HCT116 (cell line): ENCODE measurements around the gene MELTF. TPM values are rescaled to one million over a fixed set of nuclear protein-coding genes. Genes with fewer than 3 reads are reported as not detected.

Experiments
- ATAC-seq: fragments of 200-7000 bp; cut with Tn5 transposase; 2 replicates; pipeline ENCODE4 v1.9.1; 2020; ENCODE audit warnings: mild to moderate bottlenecking, moderate library complexity
- BruUV-seq: library from RNA; stranded (reverse); fragments of 400-500 nt; replicated peaks from 2 replicates; lab custom pipeline; 2021; lab: Mats Ljungman, UMichigan
- CTCF ChIA-PET: fragments of 300-600 bp; sonication (Branson Sonifier 250); formaldehyde crosslinking; loops from one replicate; lab custom pipeline; 2021; ENCODE audit warnings: antibody characterized with exemption; lab: Charles Lee
- POLR2A ChIA-PET: fragments of 300-600, 350-600 bp; sonication (Branson Sonifier 250); formaldehyde crosslinking; loops from one replicate; lab custom pipeline; 2021; ENCODE audit warnings: antibody characterized with exemption; lab: Charles Lee
- RAD21 ChIA-PET, 2 experiments: fragments of 300-600 bp; sonication (Branson Sonifier 250); formaldehyde crosslinking; loops; one replicate each; lab custom pipeline; 2023; ENCODE audit warnings: low total read pairs in 2 of 2; ENCODE audit not compliant: uncharacterized antibody in 2 of 2, unreplicated experiment in 2 of 2, low non-redundant PET in 1 of 2; lab: Charles Lee
- DNase-seq: peaks from one replicate; pipeline ENCODE4 v3.0.0-alpha.2; 2010; ENCODE audit warnings: low read depth, low spot score
- H2AFZ ChIP-seq: fragments of 200-600 bp; shearing (Covaris generic), sonication (generic); 2 replicates; pipeline ENCODE4 v1.6.1; 2017; ENCODE audit warnings: low read depth, mixed run types, mixed read lengths, antibody characterized with exemption, low read length; ENCODE audit not compliant: poor library complexity, severe bottlenecking
- H3K27ac ChIP-seq: 2 replicates; pipeline ENCODE4 v1.5.1; 2012; ENCODE audit warnings: low read depth, low read length
- H3K27me3 ChIP-seq: fragments of 200-600 bp; sonication (generic); 2 replicates; pipeline ENCODE4 v1.6.1; 2016; ENCODE audit warnings: mixed run types, low read length, mixed read lengths; ENCODE audit not compliant: insufficient read depth
- H3K36me3 ChIP-seq, 2 experiments: fragments of 200-500 bp in 1 of 2; fragments of 200-600 bp in 1 of 2; sonication (Bioruptor generic) in 1 of 2; sonication (generic) in 1 of 2; 2 replicates each; pipeline versions ENCODE4 v1.5.1 to v1.6.1; 2014 to 2016; ENCODE audit warnings: low read length in 2 of 2, inconsistent platforms in 1 of 2, mixed read lengths in 1 of 2, mixed run types in 1 of 2; ENCODE audit not compliant: insufficient read depth in 2 of 2, control insufficient read depth in 1 of 2
- H3K4me1 ChIP-seq, 2 experiments: fragments of 200-600 bp in 1 of 2; sonication (generic) in 1 of 2; 2 replicates each; pipeline versions ENCODE4 v1.5.1 to v1.6.1; 2012 to 2017; ENCODE audit warnings: low read length in 2 of 2, inconsistent platforms in 1 of 2, mild to moderate bottlenecking in 1 of 2, mixed read lengths in 1 of 2, mixed run types in 1 of 2, moderate library complexity in 1 of 2; ENCODE audit not compliant: insufficient read depth in 2 of 2, control insufficient read depth in 1 of 2
- H3K4me2 ChIP-seq: fragments of 200-600 bp; sonication (generic); 2 replicates; pipeline ENCODE4 v1.6.1; 2017; ENCODE audit warnings: mixed run types, low read length, mixed read lengths
- H3K4me3 ChIP-seq, 2 experiments: fragments of 200-600 bp in 1 of 2; sonication (generic) in 1 of 2; replicated peaks in 1 of 2; 2 replicates each; pipeline ENCODE4 v1.5.1; 2011 to 2016; ENCODE audit warnings: low read length in 2 of 2, control low read depth in 1 of 2, low read depth in 1 of 2, mild to moderate bottlenecking in 1 of 2, mixed read lengths in 1 of 2, mixed run types in 1 of 2
- H3K79me2 ChIP-seq: fragments of 200-600 bp; sonication (generic); 2 replicates; pipeline ENCODE4 v1.6.1; 2017; ENCODE audit warnings: mild to moderate bottlenecking, mixed run types, low read length, moderate library complexity, mixed read lengths; ENCODE audit not compliant: insufficient read depth
- H3K9ac ChIP-seq: fragments of 200-600 bp; sonication (generic); 2 replicates; pipeline ENCODE4 v1.6.1; 2016; ENCODE audit warnings: low read length, mixed read lengths
- H3K9me2 ChIP-seq: fragments of 200-600 bp; sonication (generic), shearing (Covaris generic); 2 replicates; pipeline ENCODE4 v1.6.1; 2017; ENCODE audit warnings: mixed run types, mild to moderate bottlenecking, moderate library complexity; ENCODE audit not compliant: insufficient read depth
- H3K9me3 ChIP-seq, 2 experiments: fragments of 200-500 bp in 1 of 2; fragments of 200-600 bp in 1 of 2; sonication (Bioruptor generic) in 1 of 2; sonication (generic) in 1 of 2; 2 replicates each; pipeline ENCODE4 v1.6.1; 2014 to 2017; ENCODE audit warnings: low read length in 2 of 2, mixed read lengths in 2 of 2, inconsistent platforms in 1 of 2, low read depth in 1 of 2, mild to moderate bottlenecking in 1 of 2, mixed run types in 1 of 2, moderate library complexity in 1 of 2; ENCODE audit not compliant: control insufficient read depth in 1 of 2, insufficient read depth in 1 of 2
- H4K20me1 ChIP-seq: fragments of 200-600 bp; sonication (generic), shearing (Covaris generic); 2 replicates; pipeline ENCODE4 v1.6.1; 2017; ENCODE audit warnings: mixed run types, mild to moderate bottlenecking, moderate library complexity; ENCODE audit not compliant: insufficient read depth
- CBX3 ChIP-seq: IDR thresholded peaks from 2 replicates; pipeline ENCODE4 v1.6.1; 2012; ENCODE audit warnings: low read depth
- CEBPB ChIP-seq: IDR thresholded peaks from 2 replicates; pipeline ENCODE4 v1.6.1; 2012; ENCODE audit warnings: low read depth
- ELF1 ChIP-seq: IDR thresholded peaks from 2 replicates; pipeline ENCODE4 v1.6.1; 2012; ENCODE audit warnings: low read depth, borderline replicate concordance
- EZH2phosphoT487 ChIP-seq: fragments of 200-600 bp; IDR thresholded peaks from 2 replicates; pipeline ENCODE4 v1.6.1; 2018; ENCODE audit warnings: antibody characterized with exemption, borderline replicate concordance
- FOSL1 ChIP-seq: IDR thresholded peaks from 2 replicates; pipeline ENCODE4 v1.6.1; 2012; ENCODE audit warnings: low read depth
- POLR2A ChIP-seq: IDR thresholded peaks from 2 replicates; pipeline ENCODE4 v1.7.0; 2011; ENCODE audit warnings: borderline replicate concordance; ENCODE audit not compliant: insufficient read depth, insufficient read length; ENCODE audit errors: extremely low read depth
- RAD21 ChIP-seq: IDR thresholded peaks from 2 replicates; pipeline ENCODE4 v1.6.1; 2012; ENCODE audit warnings: low read depth, mild to moderate bottlenecking
- SP1 ChIP-seq: IDR thresholded peaks from 2 replicates; pipeline ENCODE4 v1.6.1; 2012; ENCODE audit warnings: low read depth
- SRF ChIP-seq: IDR thresholded peaks from 2 replicates; pipeline ENCODE4 v1.6.1; 2012; ENCODE audit warnings: low read depth
- TCF7L2 ChIP-seq: IDR thresholded peaks from 2 replicates; pipeline ENCODE4 v1.7.0; 2011; ENCODE audit warnings: borderline replicate concordance, inconsistent platforms; ENCODE audit not compliant: insufficient read depth, insufficient read length; ENCODE audit errors: extremely low read depth
- YY1 ChIP-seq: IDR thresholded peaks from 2 replicates; pipeline ENCODE4 v1.6.1; 2011; ENCODE audit warnings: low read length, low read depth, moderate library complexity, mild to moderate bottlenecking; ENCODE audit not compliant: insufficient replicate concordance; ENCODE audit errors: extremely low read depth
- ZFX ChIP-seq: fragments of 450-650 bp; IDR thresholded peaks from 2 replicates; pipeline ENCODE4 v1.6.1; 2017
- ZNF274 ChIP-seq: fragments of 200-500 bp; sonication (Bioruptor generic); IDR thresholded peaks from 2 replicates; pipeline ENCODE4 v1.6.1; 2014; ENCODE audit warnings: mild to moderate bottlenecking, low read depth, low read length, inconsistent platforms
- intact Hi-C: fragments of 100-400 bp; cut with micrococcal nuclease; formaldehyde crosslinking; loops from 2 replicates; pipeline ENCODE4 v1.10.0; 2022
- total RNA-seq: library from RNA; stranded (reverse); gene quantifications from one replicate; pipeline ENCODE4 v1.2.1, GENCODE V29; 2021; ENCODE audit not compliant: unreplicated experiment
- TF ChIP-seq, protein P1 (sequence below): IDR thresholded peaks from 2 replicates; pipeline ENCODE4 v1.6.1; 2012; ENCODE audit warnings: low read depth
- TF ChIP-seq, protein P2 (sequence below), 3 experiments: fragments of 200-600 bp in 1 of 3; sonication (generic) in 1 of 3; IDR thresholded peaks in 2 of 3; conservative IDR thresholded peaks in 1 of 3; 2 replicates each; pipeline ENCODE4 v1.5.1; 2012 to 2017; ENCODE audit warnings: low read depth in 2 of 3, low read length in 2 of 3, antibody characterized with exemption in 1 of 3, borderline replicate concordance in 1 of 3, control low read depth in 1 of 3, mild to moderate bottlenecking in 1 of 3, mixed read lengths in 1 of 3, mixed run types in 1 of 3, moderate library complexity in 1 of 3; ENCODE audit not compliant: insufficient read depth in 1 of 3

The MELTF gene
- total RNA-seq, 1 experiment from 2014 or later, result 47.6 TPM

DNA sequence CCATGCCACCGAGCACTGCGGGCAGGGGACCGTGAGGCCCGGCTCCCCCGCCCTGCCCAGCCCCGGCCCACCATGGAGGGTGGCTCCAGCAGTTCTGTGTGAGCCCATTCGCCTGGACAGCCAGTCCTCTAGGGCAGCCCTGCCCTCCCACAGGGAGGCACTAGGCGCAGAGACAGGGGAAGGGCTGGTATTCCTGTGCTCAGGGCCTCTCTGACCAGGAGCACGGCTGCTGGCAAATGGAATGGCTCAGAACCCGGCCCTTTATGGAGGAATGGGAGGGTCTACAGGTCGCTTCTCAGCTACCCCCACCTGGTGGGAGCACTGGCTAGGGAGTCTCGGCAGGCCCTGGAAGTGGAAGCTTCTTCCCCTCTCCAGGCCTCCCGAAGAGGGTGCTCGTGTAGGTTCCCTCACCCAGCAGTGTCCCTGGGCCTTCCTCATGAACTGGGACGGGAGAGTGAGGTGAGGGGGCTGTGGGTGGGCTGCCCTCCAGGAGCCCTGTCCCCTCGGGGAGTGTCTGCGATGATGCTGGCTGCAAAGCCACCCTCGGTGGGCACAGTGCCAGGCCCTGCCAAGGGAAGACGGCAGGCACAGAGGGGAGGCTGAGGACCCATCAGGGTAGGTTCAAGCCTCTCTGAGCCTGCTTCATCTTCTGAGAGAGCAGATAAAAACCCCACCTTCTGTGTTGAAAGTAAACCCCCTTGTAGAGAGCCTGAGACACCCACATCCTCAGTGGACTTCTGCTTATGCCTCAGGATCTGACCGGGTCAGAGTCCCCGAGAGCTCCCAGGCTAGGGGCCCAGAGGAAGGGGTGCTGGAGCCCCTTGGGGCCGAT lies 1.5 kb downstream of the MELTF start:
- RAD21 ChIA-PET, result no interaction called here
- CTCF ChIA-PET, result no interaction called here
- Histone ChIP-seq H3K27ac (peak overlapping the region; percentile 90), H3K36me3 (peaks cover 2 to 7% of the 10 kb centered on the region in 2 experiments; a peak in 3 of 4 replicates), H3K4me3 (peak overlapping the region; percentile 78 to 88), H3K4me2 (peak overlapping the region; percentile 97), H2AFZ (no peak overlapping the region), H3K4me1 (peaks cover 25 to 40% of the 10 kb centered on the region in 2 experiments), H3K9me2 (no peaks in the 10 kb centered on the region), H3K27me3 (no peaks in the 10 kb centered on the region), H3K9ac (peak overlapping the region; percentile 99), H3K9me3 (no peaks in the 10 kb centered on the region), H4K20me1 (no peaks in the 10 kb centered on the region), H3K79me2 (peaks cover 26% of the 10 kb centered on the region)
- TF ChIP-seq YY1 (no peak), POLR2A (no peak), RAD21 (no peak), SP1 (no peak), ELF1 (no peak), ZNF274 (no peak), CEBPB (no peak), ZFX (no peak), SRF (no peak), EZH2phosphoT487 (no peak), FOSL1 (no peak), TCF7L2 (no peak), CBX3 (no peak)
- TF ChIP-seq, protein P1, sequence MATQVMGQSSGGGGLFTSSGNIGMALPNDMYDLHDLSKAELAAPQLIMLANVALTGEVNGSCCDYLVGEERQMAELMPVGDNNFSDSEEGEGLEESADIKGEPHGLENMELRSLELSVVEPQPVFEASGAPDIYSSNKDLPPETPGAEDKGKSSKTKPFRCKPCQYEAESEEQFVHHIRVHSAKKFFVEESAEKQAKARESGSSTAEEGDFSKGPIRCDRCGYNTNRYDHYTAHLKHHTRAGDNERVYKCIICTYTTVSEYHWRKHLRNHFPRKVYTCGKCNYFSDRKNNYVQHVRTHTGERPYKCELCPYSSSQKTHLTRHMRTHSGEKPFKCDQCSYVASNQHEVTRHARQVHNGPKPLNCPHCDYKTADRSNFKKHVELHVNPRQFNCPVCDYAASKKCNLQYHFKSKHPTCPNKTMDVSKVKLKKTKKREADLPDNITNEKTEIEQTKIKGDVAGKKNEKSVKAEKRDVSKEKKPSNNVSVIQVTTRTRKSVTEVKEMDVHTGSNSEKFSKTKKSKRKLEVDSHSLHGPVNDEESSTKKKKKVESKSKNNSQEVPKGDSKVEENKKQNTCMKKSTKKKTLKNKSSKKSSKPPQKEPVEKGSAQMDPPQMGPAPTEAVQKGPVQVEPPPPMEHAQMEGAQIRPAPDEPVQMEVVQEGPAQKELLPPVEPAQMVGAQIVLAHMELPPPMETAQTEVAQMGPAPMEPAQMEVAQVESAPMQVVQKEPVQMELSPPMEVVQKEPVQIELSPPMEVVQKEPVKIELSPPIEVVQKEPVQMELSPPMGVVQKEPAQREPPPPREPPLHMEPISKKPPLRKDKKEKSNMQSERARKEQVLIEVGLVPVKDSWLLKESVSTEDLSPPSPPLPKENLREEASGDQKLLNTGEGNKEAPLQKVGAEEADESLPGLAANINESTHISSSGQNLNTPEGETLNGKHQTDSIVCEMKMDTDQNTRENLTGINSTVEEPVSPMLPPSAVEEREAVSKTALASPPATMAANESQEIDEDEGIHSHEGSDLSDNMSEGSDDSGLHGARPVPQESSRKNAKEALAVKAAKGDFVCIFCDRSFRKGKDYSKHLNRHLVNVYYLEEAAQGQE, result no peak
- TF ChIP-seq, protein P2, sequence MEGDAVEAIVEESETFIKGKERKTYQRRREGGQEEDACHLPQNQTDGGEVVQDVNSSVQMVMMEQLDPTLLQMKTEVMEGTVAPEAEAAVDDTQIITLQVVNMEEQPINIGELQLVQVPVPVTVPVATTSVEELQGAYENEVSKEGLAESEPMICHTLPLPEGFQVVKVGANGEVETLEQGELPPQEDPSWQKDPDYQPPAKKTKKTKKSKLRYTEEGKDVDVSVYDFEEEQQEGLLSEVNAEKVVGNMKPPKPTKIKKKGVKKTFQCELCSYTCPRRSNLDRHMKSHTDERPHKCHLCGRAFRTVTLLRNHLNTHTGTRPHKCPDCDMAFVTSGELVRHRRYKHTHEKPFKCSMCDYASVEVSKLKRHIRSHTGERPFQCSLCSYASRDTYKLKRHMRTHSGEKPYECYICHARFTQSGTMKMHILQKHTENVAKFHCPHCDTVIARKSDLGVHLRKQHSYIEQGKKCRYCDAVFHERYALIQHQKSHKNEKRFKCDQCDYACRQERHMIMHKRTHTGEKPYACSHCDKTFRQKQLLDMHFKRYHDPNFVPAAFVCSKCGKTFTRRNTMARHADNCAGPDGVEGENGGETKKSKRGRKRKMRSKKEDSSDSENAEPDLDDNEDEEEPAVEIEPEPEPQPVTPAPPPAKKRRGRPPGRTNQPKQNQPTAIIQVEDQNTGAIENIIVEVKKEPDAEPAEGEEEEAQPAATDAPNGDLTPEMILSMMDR (IDR thresholded peaks at IDR 0.05 in 2 of 3, conservative IDR thresholded peaks at IDR 0.05 in 1 of 3; ENCODE audit: borderline replicate concordance in 1 of 3, insufficient read depth in 1 of 3, low read depth in 2 of 3, low read length in 2 of 3), result no peak
- ATAC-seq (no peak), DNase-seq (no peak)
- TSS peak; percentile 17 for BruUV-seq
- intact Hi-C loops, result no loop called here
- POLR2A ChIA-PET, result interaction anchor here (0.9 kb wide), 1 partner anchor 12 kb away, joined by 3 read pairs; no protein-coding TSS in a partner anchor
